HL-60 (cell line): ENCODE measurements around the gene TSHZ2.

ENCODE experiments used
- DNase-seq, 2 experiments: peaks; one replicate each; pipeline ENCODE4 v3.0.0-alpha.2; 2010 to 2020; ENCODE audit warnings: low read depth in 1 of 2, low spot score in 1 of 2
- H3K27ac ChIP-seq: fragments of 250-450 bp; sonication (Bioruptor Pico); replicated peaks from 2 replicates; pipeline ENCODE4 v1.5.1; 2020; ENCODE audit warnings: mild to moderate bottlenecking, moderate library complexity
- H3K27me3 ChIP-seq: fragments of 250-450 bp; sonication (Bioruptor Pico); 2 replicates; pipeline ENCODE4 v1.5.1; 2021; ENCODE audit warnings: mild to moderate bottlenecking, moderate library complexity; ENCODE audit not compliant: insufficient read depth, poor library complexity, severe bottlenecking
- H3K4me3 ChIP-seq: replicated peaks from 2 replicates; pipeline ENCODE4 v1.5.1; 2011; ENCODE audit warnings: mild to moderate bottlenecking, control low read depth, low read length; ENCODE audit not compliant: insufficient read depth
- CTCF ChIP-seq: IDR thresholded peaks from one replicate; pipeline ENCODE4 v1.5.1; 2011; ENCODE audit warnings: low read length, control low read depth, inconsistent platforms; ENCODE audit not compliant: insufficient read depth
- GABPA ChIP-seq: IDR thresholded peaks from 2 replicates; pipeline ENCODE4 v1.6.1; 2012; ENCODE audit warnings: low read depth
- POLR2AphosphoS5 ChIP-seq: IDR thresholded peaks from 2 replicates; pipeline ENCODE4 v1.6.1; 2012; ENCODE audit warnings: low read depth
- REST ChIP-seq: IDR thresholded peaks from 2 replicates; pipeline ENCODE4 v1.6.1; 2012; ENCODE audit warnings: low read depth; ENCODE audit not compliant: insufficient replicate concordance
- SPI1 ChIP-seq: IDR thresholded peaks from 2 replicates; pipeline ENCODE4 v1.6.1; 2012; ENCODE audit warnings: low read depth, mild to moderate bottlenecking, borderline replicate concordance

TSHZ2 gene

GRCh38 chr20:53133628-53134027 lies 161.5 kb downstream of the TSHZ2 start:
- Histone ChIP-seq H3K27me3 (no peaks in the 10 kb centered on the region), H3K4me3 (no peak overlapping the region), H3K27ac (no peak overlapping the region)
- TF ChIP-seq REST: no peak
- TF ChIP-seq POLR2AphosphoS5: no peak
- TF ChIP-seq GABPA: no peak
- TF ChIP-seq SPI1: no peak
- TF ChIP-seq CTCF: no peak
- no peak for DNase-seq

- no peak for DNase-seq
- no peak overlapping the region for H3K4me3 ChIP-seq
- H3K27ac ChIP-seq: no peak overlapping the region
- H3K27me3 ChIP-seq: no peaks in the 10 kb centered on the region
- TF ChIP-seq POLR2AphosphoS5 (no peak), REST (no peak), CTCF (no peak), SPI1 (no peak)
These were observed 164.3 kb downstream of the TSHZ2 start for GRCh38 chr20:53136473-53136872.

- Histone ChIP-seq H3K4me3 (no peak overlapping the region), H3K27ac (no peak overlapping the region), H3K27me3 (no peaks in the 10 kb centered on the region)
- TF ChIP-seq REST (no peak), SPI1 (no peak), GABPA (no peak), POLR2AphosphoS5 (no peak), CTCF (no peak)
- DNase-seq: no peak
These were observed 166.5 kb downstream of the TSHZ2 start for GRCh38 chr20:53138454-53139262.
